ENCODE measurements around the gene OSBPL10. TPM values are rescaled to one million over a fixed set of nuclear protein-coding genes. Genes with fewer than 3 reads are reported as not detected.

Gene OSBPL10
- polyA plus RNA-seq, 1 experiment, result 11.2 TPM

GRCh38 chr3:31752305-31753049, 228.6 kb downstream of the OSBPL10 start:
- POLR2A ChIA-PET, result no interaction called here

GRCh38 chr3:31750341-31750740, 230.7 kb downstream of the OSBPL10 start:
- POLR2A ChIA-PET, result no interaction called here

More at GRCh38 chr3:31752305-31753049, 228.6 kb downstream of the OSBPL10 start:
- no peak for DNase-seq (ENCODE audit: low read depth)
- TF ChIP-seq CTCF (IDR thresholded peaks at IDR 0.05; ENCODE audit: insufficient read depth, low read depth, low read length), result no peak
- CTCF ChIA-PET, result interaction anchor here (0.6 to 1.4 kb wide), 4 partner anchors 10 to 80 kb away, joined by 3 read pairs; no protein-coding TSS in a partner anchor
- H3K27me3 ChIP-seq (ENCODE audit: control insufficient read depth, insufficient read depth, low read length), result no peaks in the 10 kb centered on the region
- no peak overlapping the region for H3K4me3 ChIP-seq (ENCODE audit: low read depth, low read length)
- H3K36me3 ChIP-seq (ENCODE audit: control insufficient read depth, insufficient read depth, low read length), result no peaks in the 10 kb centered on the region

GRCh38 chr3:31748933-31749295, 232.1 kb downstream of the OSBPL10 start:
- Histone ChIP-seq H3K4me3 (ENCODE audit: low read depth, low read length) (no peak overlapping the region), H3K36me3 (ENCODE audit: control insufficient read depth, insufficient read depth, low read length) (no peaks in the 10 kb centered on the region), H3K27me3 (ENCODE audit: control insufficient read depth, insufficient read depth, low read length) (no peaks in the 10 kb centered on the region)
- CTCF ChIA-PET, result interaction anchor here (0.5 to 1.2 kb wide), 3 partner anchors 9 to 180 kb away, joined by 3 read pairs; no protein-coding TSS in a partner anchor
- no peak for DNase-seq (ENCODE audit: low read depth)
- no peak for TF ChIP-seq CTCF (IDR thresholded peaks at IDR 0.05; ENCODE audit: insufficient read depth, low read depth, low read length)
- POLR2A ChIA-PET, result no interaction called here

More at GRCh38 chr3:31750341-31750740, 230.7 kb downstream of the OSBPL10 start:
- H3K36me3 ChIP-seq (ENCODE audit: control insufficient read depth, insufficient read depth, low read length), result no peaks in the 10 kb centered on the region
- CTCF ChIA-PET, result no interaction called here
- H3K27me3 ChIP-seq (ENCODE audit: control insufficient read depth, insufficient read depth, low read length), result no peaks in the 10 kb centered on the region
- no peak overlapping the region for H3K4me3 ChIP-seq (ENCODE audit: low read depth, low read length)
- TF ChIP-seq CTCF (IDR thresholded peaks at IDR 0.05; ENCODE audit: insufficient read depth, low read depth, low read length), result no peak
- DNase-seq (ENCODE audit: low read depth), result no peak

GRCh38 chr3:31748281-31748932, 232.7 kb downstream of the OSBPL10 start:
- POLR2A ChIA-PET, result no interaction called here
- no peak for TF ChIP-seq CTCF (IDR thresholded peaks at IDR 0.05; ENCODE audit: insufficient read depth, low read depth, low read length)
- no peak for DNase-seq (ENCODE audit: low read depth)

GRCh38 chr3:31747785-31748184, 233.3 kb downstream of the OSBPL10 start:
- Histone ChIP-seq H3K36me3 (ENCODE audit: control insufficient read depth, insufficient read depth, low read length) (no peaks in the 10 kb centered on the region), H3K27me3 (ENCODE audit: control insufficient read depth, insufficient read depth, low read length) (no peaks in the 10 kb centered on the region), H3K4me3 (ENCODE audit: low read depth, low read length) (no peak overlapping the region)
- ChIA-PET POLR2A (no interaction called here), CTCF (no interaction called here)
- no peak for DNase-seq (ENCODE audit: low read depth)
- no peak for TF ChIP-seq CTCF (IDR thresholded peaks at IDR 0.05; ENCODE audit: insufficient read depth, low read depth, low read length)

More at GRCh38 chr3:31748281-31748932, 232.7 kb downstream of the OSBPL10 start:
- Histone ChIP-seq H3K4me3 (ENCODE audit: low read depth, low read length) (no peak overlapping the region), H3K36me3 (ENCODE audit: control insufficient read depth, insufficient read depth, low read length) (no peaks in the 10 kb centered on the region), H3K27me3 (ENCODE audit: control insufficient read depth, insufficient read depth, low read length) (no peaks in the 10 kb centered on the region)
- CTCF ChIA-PET, result interaction anchor here (0.5 to 1.2 kb wide), 3 partner anchors 9 to 179 kb away, joined by 3 read pairs; no protein-coding TSS in a partner anchor
